ENCODE data around the gene TPSD1. TPM values are rescaled to one million over a fixed set of nuclear protein-coding genes. Genes with fewer than 3 reads are reported as not detected.

The TPSD1 gene
- total RNA-seq, 1 donor from 2014 or later = not detected

DNA sequence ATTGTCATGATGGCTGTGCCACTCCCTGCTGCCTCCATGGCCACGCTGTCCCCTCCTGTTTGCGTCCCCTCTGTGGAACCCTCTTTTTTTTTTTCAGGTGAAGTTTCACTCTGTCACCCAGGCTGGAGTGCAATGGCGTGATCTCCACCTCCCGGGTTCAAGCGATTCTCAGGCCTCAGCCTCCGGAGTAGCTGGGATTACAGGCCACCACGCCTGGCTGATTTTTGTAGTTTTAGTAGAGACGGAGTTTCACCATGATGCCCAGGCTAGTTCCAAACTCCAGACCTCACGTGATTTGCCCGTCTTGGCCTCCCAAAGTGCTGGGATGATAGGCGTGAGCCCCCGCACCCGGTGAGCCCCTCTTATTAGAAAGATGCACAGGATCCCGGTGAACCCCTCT, 42.5 kb downstream of the TPSD1 start:
- Histone ChIP-seq H3K4me3 (ENCODE audit: low read depth, low read length) (no peak overlapping the region), H3K36me3 (ENCODE audit: control insufficient read depth, insufficient read depth, low read length) (no peaks in the 10 kb centered on the region), H3K27me3 (ENCODE audit: control insufficient read depth, insufficient read depth, low read length) (peaks cover 10% of the 10 kb centered on the region)
- TF ChIP-seq, protein P1, sequence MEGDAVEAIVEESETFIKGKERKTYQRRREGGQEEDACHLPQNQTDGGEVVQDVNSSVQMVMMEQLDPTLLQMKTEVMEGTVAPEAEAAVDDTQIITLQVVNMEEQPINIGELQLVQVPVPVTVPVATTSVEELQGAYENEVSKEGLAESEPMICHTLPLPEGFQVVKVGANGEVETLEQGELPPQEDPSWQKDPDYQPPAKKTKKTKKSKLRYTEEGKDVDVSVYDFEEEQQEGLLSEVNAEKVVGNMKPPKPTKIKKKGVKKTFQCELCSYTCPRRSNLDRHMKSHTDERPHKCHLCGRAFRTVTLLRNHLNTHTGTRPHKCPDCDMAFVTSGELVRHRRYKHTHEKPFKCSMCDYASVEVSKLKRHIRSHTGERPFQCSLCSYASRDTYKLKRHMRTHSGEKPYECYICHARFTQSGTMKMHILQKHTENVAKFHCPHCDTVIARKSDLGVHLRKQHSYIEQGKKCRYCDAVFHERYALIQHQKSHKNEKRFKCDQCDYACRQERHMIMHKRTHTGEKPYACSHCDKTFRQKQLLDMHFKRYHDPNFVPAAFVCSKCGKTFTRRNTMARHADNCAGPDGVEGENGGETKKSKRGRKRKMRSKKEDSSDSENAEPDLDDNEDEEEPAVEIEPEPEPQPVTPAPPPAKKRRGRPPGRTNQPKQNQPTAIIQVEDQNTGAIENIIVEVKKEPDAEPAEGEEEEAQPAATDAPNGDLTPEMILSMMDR (IDR thresholded peaks at IDR 0.05; ENCODE audit: insufficient read depth, low read length, poor library complexity, severe bottlenecking) = no peak
- no peak for DNase-seq (ENCODE audit: low read depth)

DNA sequence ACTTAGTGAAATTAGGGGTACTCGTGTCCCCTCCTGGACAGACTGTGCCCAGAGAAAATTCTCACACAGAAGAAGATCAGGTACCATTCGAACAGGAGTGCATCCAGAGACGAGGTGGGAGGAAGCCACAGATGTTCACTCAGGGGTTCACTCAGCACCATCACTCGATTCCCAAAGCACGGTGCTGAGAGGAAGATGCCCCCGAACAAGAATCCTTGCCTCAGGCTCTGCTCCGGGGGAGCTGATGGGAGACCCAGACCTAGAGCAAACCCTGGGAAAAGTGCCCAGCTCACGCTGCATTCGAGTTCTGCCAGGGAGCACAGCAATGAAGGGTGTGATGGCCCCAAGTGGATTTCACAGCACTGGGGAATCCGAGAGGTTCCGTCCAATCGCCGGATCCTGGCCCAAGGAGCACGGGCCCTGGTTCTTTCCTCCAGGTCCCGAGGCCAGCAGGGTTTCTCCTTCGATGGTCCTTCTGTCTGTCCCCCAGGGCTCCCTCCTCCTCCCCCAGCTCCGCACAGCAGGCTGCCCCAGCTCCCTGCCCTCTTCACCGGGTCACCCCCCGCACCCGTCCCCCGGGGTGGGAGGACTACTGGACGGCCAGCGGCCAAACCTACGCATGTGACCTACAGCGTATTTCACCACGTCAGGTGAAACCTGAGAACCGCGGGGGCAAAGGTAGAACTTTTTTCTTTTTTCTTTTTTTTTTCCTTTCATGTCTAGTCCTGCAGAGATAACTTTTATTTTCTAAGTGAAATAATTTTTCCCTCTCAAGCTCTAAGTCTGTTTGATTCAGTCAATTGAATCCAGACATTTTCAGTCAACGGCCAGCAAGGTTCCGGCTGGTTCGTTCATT, 43.4 kb downstream of the TPSD1 start:
- TF ChIP-seq, protein P1 (IDR thresholded peaks at IDR 0.05; ENCODE audit: insufficient read depth, low read length, poor library complexity, severe bottlenecking) = no peak
- H3K27me3 ChIP-seq (ENCODE audit: control insufficient read depth, insufficient read depth, low read length) = peaks cover 10% of the 10 kb centered on the region
- H3K36me3 ChIP-seq (ENCODE audit: control insufficient read depth, insufficient read depth, low read length) = no peaks in the 10 kb centered on the region
- H3K4me3 ChIP-seq (ENCODE audit: low read depth, low read length) = no peak overlapping the region
- DNase-seq (ENCODE audit: low read depth) = no peak

DNA sequence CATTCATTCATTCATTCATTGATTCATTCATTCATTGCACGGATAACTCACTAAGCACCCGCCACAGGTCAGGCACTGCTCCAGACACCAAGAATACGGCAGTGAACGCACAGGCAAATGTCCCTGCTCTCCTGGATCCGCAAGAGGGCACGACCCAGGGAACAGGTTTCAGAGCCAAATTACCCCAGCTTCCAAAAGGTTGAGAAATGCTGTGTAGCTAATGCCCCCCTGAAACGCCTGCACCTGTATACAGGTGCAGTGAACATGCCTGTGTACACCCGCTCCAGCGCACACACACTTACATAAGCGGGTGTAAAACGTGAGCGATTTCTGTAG, 44.0 kb downstream of the TPSD1 start:
- H3K27me3 ChIP-seq (ENCODE audit: control insufficient read depth, insufficient read depth, low read length) = peaks cover 10% of the 10 kb centered on the region
- no peak for DNase-seq (ENCODE audit: low read depth)
- H3K36me3 ChIP-seq (ENCODE audit: control insufficient read depth, insufficient read depth, low read length) = no peaks in the 10 kb centered on the region
- TF ChIP-seq, protein P1 (IDR thresholded peaks at IDR 0.05; ENCODE audit: insufficient read depth, low read length, poor library complexity, severe bottlenecking) = no peak
- no peak overlapping the region for H3K4me3 ChIP-seq (ENCODE audit: low read depth, low read length)

DNA sequence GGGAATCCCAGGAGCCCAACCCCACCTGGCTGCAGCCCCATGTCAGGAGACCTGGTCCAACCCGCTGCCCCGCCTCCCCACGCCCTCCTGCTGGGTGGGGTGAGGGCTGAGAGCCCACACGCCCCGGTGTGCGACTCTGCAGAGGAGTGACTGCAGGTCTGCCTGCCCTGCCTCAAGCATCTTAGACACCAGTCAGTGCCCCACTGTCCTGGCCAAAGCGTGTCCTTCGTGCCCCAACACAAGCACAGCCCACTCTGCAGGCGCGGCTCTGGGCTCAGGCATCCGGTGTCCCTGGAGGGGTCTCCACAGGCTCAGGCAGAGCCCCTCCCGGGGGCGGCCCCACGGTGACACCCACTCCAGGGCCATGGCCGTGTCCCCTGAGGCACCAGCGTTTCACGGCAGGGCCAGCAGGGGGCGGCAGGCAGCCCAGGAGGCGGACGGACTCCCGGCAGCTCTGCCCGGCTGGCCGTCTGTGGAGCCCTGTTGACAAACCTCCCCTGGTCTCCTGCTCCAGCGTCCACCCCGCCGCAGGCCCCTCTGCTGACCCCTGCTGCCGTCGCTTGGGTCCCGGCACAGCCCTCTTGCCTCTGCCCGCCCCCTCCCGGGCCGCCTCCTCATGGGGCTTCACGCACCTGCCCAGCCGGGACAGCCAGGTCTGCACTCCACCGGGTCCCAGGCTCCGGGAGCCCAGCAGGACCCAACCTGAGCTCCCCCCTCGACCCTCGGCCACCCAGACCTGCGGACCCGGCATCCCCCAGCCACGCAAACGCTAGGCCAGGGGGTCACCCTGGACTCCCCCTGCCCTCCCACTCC, 45.0 kb downstream of the TPSD1 start:
- Histone ChIP-seq H3K36me3 (ENCODE audit: control insufficient read depth, insufficient read depth, low read length) (no peaks in the 10 kb centered on the region), H3K27me3 (ENCODE audit: control insufficient read depth, insufficient read depth, low read length) (peaks cover 10% of the 10 kb centered on the region), H3K4me3 (ENCODE audit: low read depth, low read length) (no peak overlapping the region)
- TF ChIP-seq, protein P1 (IDR thresholded peaks at IDR 0.05; ENCODE audit: insufficient read depth, low read length, poor library complexity, severe bottlenecking) = peak; percentile 69
- DNase-seq (ENCODE audit: low read depth) = no peak

DNA sequence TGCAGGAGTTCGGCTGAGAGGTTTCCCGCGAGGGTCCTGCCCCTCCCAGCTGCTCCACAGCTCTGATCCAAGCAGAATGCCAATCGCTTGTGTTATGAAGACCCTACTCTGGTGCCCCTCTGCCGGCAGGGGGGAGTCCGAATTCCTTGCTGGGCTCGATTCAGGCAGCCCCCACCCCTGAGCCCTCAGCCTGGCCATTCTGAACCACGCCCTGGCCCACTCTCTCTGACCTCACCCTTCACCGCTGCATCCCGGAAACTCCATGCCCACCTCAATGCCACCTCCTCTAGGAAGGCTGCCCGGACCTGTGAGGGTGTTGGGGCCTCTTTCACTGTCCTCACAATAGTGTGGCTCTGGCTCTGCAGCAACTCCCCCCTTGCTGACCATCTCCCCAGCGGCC, 45.7 kb downstream of the TPSD1 start:
- TF ChIP-seq, protein P1 (IDR thresholded peaks at IDR 0.05; ENCODE audit: insufficient read depth, low read length, poor library complexity, severe bottlenecking) = no peak
- DNase-seq (ENCODE audit: low read depth) = no peak
- Histone ChIP-seq H3K4me3 (ENCODE audit: low read depth, low read length) (no peak overlapping the region), H3K36me3 (ENCODE audit: control insufficient read depth, insufficient read depth, low read length) (no peaks in the 10 kb centered on the region), H3K27me3 (ENCODE audit: control insufficient read depth, insufficient read depth, low read length) (peaks cover 10% of the 10 kb centered on the region)

All from kidney epithelial cell (primary cell).